Mesenchymal stem cell (in vitro differentiated cells and primary cell): ENCODE measurements around the gene TAAR8.
"Not testable (repeated sequence)": the region's sequence is repeated elsewhere in the genome, so short reads cannot be mapped to it uniquely, and the experiment has no call there.

ENCODE experiments used
- DNase-seq: peaks from one replicate; pipeline ENCODE4 v3.0.0-alpha.2; 2013
- H2AFZ ChIP-seq: one replicate; pipeline ENCODE4 v1.6.1; 2013; ENCODE audit warnings: low read depth, mild to moderate bottlenecking, control low read depth, inconsistent platforms, low read length, moderate library complexity
- H2AK5ac ChIP-seq: 2 replicates; pipeline ENCODE4 v1.6.1; 2013; ENCODE audit warnings: low read length, moderate library complexity, mild to moderate bottlenecking, inconsistent platforms; ENCODE audit not compliant: severe bottlenecking
- H2BK120ac ChIP-seq: one replicate; pipeline ENCODE4 v1.6.1; 2013; ENCODE audit warnings: low read depth, mild to moderate bottlenecking, inconsistent platforms, low read length, moderate library complexity
- H2BK12ac ChIP-seq, 2 experiments: one replicate each; pipeline ENCODE4 v1.6.1; 2013; ENCODE audit warnings: inconsistent platforms in 2 of 2, low read length in 2 of 2, mild to moderate bottlenecking in 2 of 2, moderate library complexity in 2 of 2, control low read depth in 1 of 2
- H2BK15ac ChIP-seq: one replicate; pipeline ENCODE4 v1.6.1; 2013; ENCODE audit warnings: mild to moderate bottlenecking, low read depth, inconsistent platforms; ENCODE audit not compliant: poor library complexity, severe bottlenecking
- H2BK5ac ChIP-seq: 2 replicates; pipeline ENCODE4 v1.6.1; 2013; ENCODE audit warnings: low read depth, mild to moderate bottlenecking, low read length, control low read depth, inconsistent platforms; ENCODE audit not compliant: poor library complexity, severe bottlenecking
- H3K14ac ChIP-seq, 2 experiments: one replicate each; pipeline ENCODE4 v1.6.1; 2013; ENCODE audit warnings: inconsistent platforms in 2 of 2, low read length in 2 of 2, control low read depth in 1 of 2, mild to moderate bottlenecking in 1 of 2, moderate library complexity in 1 of 2
- H3K18ac ChIP-seq, 2 experiments: one replicate each; pipeline ENCODE4 v1.6.1; 2013; ENCODE audit warnings: inconsistent platforms in 2 of 2, low read length in 2 of 2, control low read depth in 1 of 2, low read depth in 1 of 2, mild to moderate bottlenecking in 1 of 2
- H3K23ac ChIP-seq, 2 experiments: one replicate each; pipeline ENCODE4 v1.6.1; 2013; ENCODE audit warnings: inconsistent platforms in 2 of 2, low read length in 2 of 2, mild to moderate bottlenecking in 2 of 2, moderate library complexity in 2 of 2, control low read depth in 1 of 2
- H3K27ac ChIP-seq: 2 replicates; pipeline ENCODE4 v1.5.1; 2013; ENCODE audit warnings: mild to moderate bottlenecking, moderate library complexity, low read length, control low read depth, inconsistent platforms; ENCODE audit not compliant: poor library complexity, severe bottlenecking
- H3K27me3 ChIP-seq, 2 experiments: 2 replicates each; pipeline versions ENCODE4 v1.6.1 to v1.7.0; 2013; ENCODE audit warnings: low read length in 2 of 2, mild to moderate bottlenecking in 2 of 2, moderate library complexity in 2 of 2, control low read depth in 1 of 2, inconsistent platforms in 1 of 2; ENCODE audit not compliant: control insufficient read depth in 1 of 2, insufficient read depth in 1 of 2
- H3K36me3 ChIP-seq, 2 experiments: 2 replicates each; pipeline versions ENCODE4 v1.6.1 to v1.7.0; 2013; ENCODE audit warnings: low read length in 2 of 2, control low read depth in 1 of 2, inconsistent platforms in 1 of 2, low read depth in 1 of 2, mild to moderate bottlenecking in 1 of 2; ENCODE audit not compliant: insufficient read depth in 2 of 2, control insufficient read depth in 1 of 2
- H3K4ac ChIP-seq, 2 experiments: one replicate each; pipeline ENCODE4 v1.6.1; 2013; ENCODE audit warnings: inconsistent platforms in 2 of 2, low read length in 2 of 2, mild to moderate bottlenecking in 2 of 2, moderate library complexity in 2 of 2, control low read depth in 1 of 2, low read depth in 1 of 2
- H3K4me1 ChIP-seq: 2 replicates; pipeline ENCODE4 v1.6.1; 2013; ENCODE audit warnings: low read depth, low read length, control low read depth; ENCODE audit not compliant: control insufficient read depth, insufficient read depth
- H3K4me2 ChIP-seq: 2 replicates; pipeline ENCODE4 v1.6.1; 2013; ENCODE audit warnings: low read length, mild to moderate bottlenecking, inconsistent platforms; ENCODE audit not compliant: poor library complexity, severe bottlenecking
- H3K4me3 ChIP-seq, 2 experiments: 2 replicates each; pipeline versions ENCODE4 v1.5.1 to v1.7.0; 2013; ENCODE audit warnings: low read length in 2 of 2, mild to moderate bottlenecking in 2 of 2, control low read depth in 1 of 2, low read depth in 1 of 2; ENCODE audit not compliant: insufficient read depth in 1 of 2
- H3K79me1 ChIP-seq: replicated peaks from 2 replicates; pipeline ENCODE4 v1.6.1; 2013; ENCODE audit warnings: mild to moderate bottlenecking, control low read depth, low read length, inconsistent platforms; ENCODE audit not compliant: poor library complexity, severe bottlenecking
- H3K9ac ChIP-seq: 2 replicates; pipeline ENCODE4 v1.7.0; 2013; ENCODE audit warnings: mild to moderate bottlenecking, low read length, moderate library complexity
- H3K9me3 ChIP-seq: 2 replicates; pipeline ENCODE4 v1.7.0; 2013; ENCODE audit warnings: mild to moderate bottlenecking, low read length; ENCODE audit not compliant: control insufficient read depth
- H4K8ac ChIP-seq: one replicate; pipeline ENCODE4 v1.6.1; 2013; ENCODE audit warnings: inconsistent platforms, mild to moderate bottlenecking, low read length, moderate library complexity
- H4K91ac ChIP-seq: one replicate; pipeline ENCODE4 v1.6.1; 2013; ENCODE audit warnings: mild to moderate bottlenecking, low read length, inconsistent platforms
- WGBS: methylation state at CpG from one replicate; pipeline ENCODE4 v1.1.7; 2013; ENCODE audit warnings: mixed read lengths; 5-methylcytosine and 5-hydroxymethylcytosine counted together

TAAR8 gene

GRCh38 chr6:132530293-132530974 is 22.0 kb upstream of the TAAR8 start:
- Histone ChIP-seq H3K4me2 (peak overlapping the region; percentile 56), H2BK15ac (no peak overlapping the region), H3K18ac (no peak overlapping the region), H2BK12ac (no peak overlapping the region), H3K4ac (no peak overlapping the region), H2AK5ac (no peak overlapping the region), H3K4me1 (no peaks in the 10 kb centered on the region), H2BK120ac (no peak overlapping the region), H2AFZ (no peak overlapping the region), H3K27ac (no peak overlapping the region), H3K27me3 (no peaks in the 10 kb centered on the region), H3K9ac (no peak overlapping the region), H3K4me3 (peak overlapping the region in 1 of 2 experiments; percentile 45), H3K9me3 (peaks cover 6% of the 10 kb centered on the region), H3K14ac (no peak overlapping the region), H4K8ac (no peak overlapping the region), H4K91ac (no peak overlapping the region), H2BK5ac (no peak overlapping the region), H3K79me1 (no peaks in the 10 kb centered on the region), H3K36me3 (no peaks in the 10 kb centered on the region), H3K23ac (no peak overlapping the region)
- 27% methylated on average over 9 of the region's 9 CpGs for WGBS
- DNase-seq, result peak; percentile 68

DNA sequence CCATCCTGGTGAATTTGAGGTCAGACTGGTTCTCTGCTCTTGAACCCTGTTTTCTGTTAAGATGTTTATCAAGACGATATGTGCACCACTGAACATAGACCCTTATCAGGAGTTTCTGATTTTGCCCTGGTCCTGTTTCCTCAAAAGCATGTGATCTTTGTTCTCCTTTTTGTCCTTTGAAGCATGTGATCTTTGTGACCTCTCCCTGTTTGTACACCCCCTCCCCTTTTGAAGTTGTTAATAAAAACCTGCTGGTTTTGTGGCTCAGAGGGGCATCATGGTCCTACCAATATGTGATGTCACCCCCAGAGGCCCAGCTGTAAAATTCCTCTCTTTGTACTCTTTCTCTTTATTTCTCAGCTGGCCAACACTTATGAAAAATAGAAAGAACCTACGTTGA is 17.9 kb upstream of the TAAR8 start:
- H3K9me3 ChIP-seq, H3K27ac ChIP-seq, H2BK5ac ChIP-seq, H3K18ac ChIP-seq, H3K4me2 ChIP-seq, H2BK12ac ChIP-seq, H2BK120ac ChIP-seq, H3K4me3 ChIP-seq, H3K79me1 ChIP-seq, H3K36me3 ChIP-seq, H3K23ac ChIP-seq, H2BK15ac ChIP-seq, H4K91ac ChIP-seq, H3K4me1 ChIP-seq, H3K9ac ChIP-seq, H2AFZ ChIP-seq, H3K14ac ChIP-seq, DNase-seq, H2AK5ac ChIP-seq, H4K8ac ChIP-seq, H3K4ac ChIP-seq: not testable (repeated sequence)
- 93% methylated on average over 1 of the region's 2 CpGs for WGBS
- peaks cover 0 to 21% of the 10 kb centered on the region in 2 experiments for H3K27me3 ChIP-seq

DNA sequence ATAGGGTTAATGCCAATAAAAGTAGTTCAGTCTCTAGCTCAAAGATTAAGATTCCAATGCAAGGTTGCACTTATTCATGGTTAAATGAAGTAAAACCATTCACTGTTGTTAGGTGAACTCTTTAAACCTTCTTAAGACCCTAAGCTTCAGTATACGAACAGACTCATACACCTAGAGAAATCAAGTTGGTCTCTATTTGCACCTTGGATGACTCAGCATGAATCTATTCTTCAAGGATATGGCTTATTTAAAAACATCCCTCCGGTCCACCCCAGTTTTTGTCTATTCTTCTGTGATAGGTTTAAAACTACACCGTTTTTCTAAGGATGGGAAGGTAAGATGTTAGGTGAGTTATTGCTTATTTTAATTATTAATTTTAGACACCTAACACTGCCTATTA is 15.3 kb upstream of the TAAR8 start:
- H3K23ac ChIP-seq, result no peak overlapping the region
- no peak overlapping the region for H4K91ac ChIP-seq
- H4K8ac ChIP-seq, result no peak overlapping the region
- no peak overlapping the region for H3K4me3 ChIP-seq
- H2AK5ac ChIP-seq, result no peak overlapping the region
- H3K27me3 ChIP-seq, result peaks cover 0 to 21% of the 10 kb centered on the region in 2 experiments
- H3K36me3 ChIP-seq, result no peaks in the 10 kb centered on the region
- no peak overlapping the region for H2BK5ac ChIP-seq
- no peak overlapping the region for H2AFZ ChIP-seq
- DNase-seq, result no peak
- H3K18ac ChIP-seq, result no peak overlapping the region
- H3K4me1 ChIP-seq, result no peaks in the 10 kb centered on the region
- H3K9me3 ChIP-seq, result peaks cover 6% of the 10 kb centered on the region
- no peak overlapping the region for H2BK15ac ChIP-seq
- WGBS, result 100% methylated on average over 1 of the region's 3 CpGs
- no peak overlapping the region for H2BK12ac ChIP-seq
- no peak overlapping the region for H3K14ac ChIP-seq
- no peak overlapping the region for H3K4ac ChIP-seq
- H3K4me2 ChIP-seq, result no peak overlapping the region
- H2BK120ac ChIP-seq, result no peak overlapping the region
- no peak overlapping the region for H3K9ac ChIP-seq
- no peak overlapping the region for H3K27ac ChIP-seq
- no peaks in the 10 kb centered on the region for H3K79me1 ChIP-seq

GRCh38 chr6:132537977-132538376 is 14.5 kb upstream of the TAAR8 start, which contains the start of gene TAAR9:
Gene TAAR9, plus strand, starts transcription at chr6:132538277. Its CDS starts 13 bp downstream, at chr6:132538290.
- no peak within 1 kb of the TSS for H2BK120ac ChIP-seq
- no peak within 1 kb of the TSS for H3K9ac ChIP-seq
- H3K27me3 ChIP-seq, result peaks cover 0 to 21% of the 10 kb centered on the region in 2 experiments
- peak within 1 kb of the TSS; percentile 69 for H4K8ac ChIP-seq
- H3K9me3 ChIP-seq, result peaks cover 6% of the 10 kb centered on the region
- no peaks in the 10 kb centered on the region for H3K36me3 ChIP-seq
- 84% methylated on average over 3 of the region's 4 CpGs for WGBS
- H3K14ac ChIP-seq, result no peak within 1 kb of the TSS
- no peak within 1 kb of the TSS for H3K23ac ChIP-seq
- H4K91ac ChIP-seq, result no peak within 1 kb of the TSS
- no peak within 1 kb of the TSS for H2AFZ ChIP-seq
- no peak within 1 kb of the TSS for H3K4me3 ChIP-seq
- H2BK5ac ChIP-seq, result no peak within 1 kb of the TSS
- H3K79me1 ChIP-seq, result no peaks in the 10 kb centered on the region
- H3K4me2 ChIP-seq, result no peak within 1 kb of the TSS
- no peak within 1 kb of the TSS for H3K27ac ChIP-seq
- H2BK12ac ChIP-seq, result no peak within 1 kb of the TSS
- H3K4me1 ChIP-seq, result no peaks in the 10 kb centered on the region
- no peak within 1 kb of the TSS for H2AK5ac ChIP-seq
- H3K18ac ChIP-seq, result no peak within 1 kb of the TSS
- DNase-seq, result no peak
- no peak within 1 kb of the TSS for H2BK15ac ChIP-seq
- no peak within 1 kb of the TSS for H3K4ac ChIP-seq
